Right lobe of liver (tissue), 4 donors: ENCODE measurements around the gene MAST4.

Experiments used
- CTCF ChIP-seq, 4 donors: fragments of 200-600 bp in 3 of 4; fragments of 450-650 bp in 1 of 4; IDR thresholded peaks; one replicate each; pipeline versions ENCODE4 v1.5.1 to v1.8.0; 2016 to 2022; ENCODE audit warnings: antibody characterized with exemption in 4 of 4, mild to moderate bottlenecking in 2 of 4
- POLR2A ChIP-seq: fragments of 450-650 bp; IDR thresholded peaks from one replicate; pipeline ENCODE4 v1.6.1; 2017; ENCODE audit warnings: antibody characterized with exemption, mild to moderate bottlenecking
- donor health status: DM: no; HTN: no; CAD: no.
- donor health status: DM: no; HTN: no; CAD: no.
- donor health status: DM: no; HTN: yes; CAD: no.

DNA sequence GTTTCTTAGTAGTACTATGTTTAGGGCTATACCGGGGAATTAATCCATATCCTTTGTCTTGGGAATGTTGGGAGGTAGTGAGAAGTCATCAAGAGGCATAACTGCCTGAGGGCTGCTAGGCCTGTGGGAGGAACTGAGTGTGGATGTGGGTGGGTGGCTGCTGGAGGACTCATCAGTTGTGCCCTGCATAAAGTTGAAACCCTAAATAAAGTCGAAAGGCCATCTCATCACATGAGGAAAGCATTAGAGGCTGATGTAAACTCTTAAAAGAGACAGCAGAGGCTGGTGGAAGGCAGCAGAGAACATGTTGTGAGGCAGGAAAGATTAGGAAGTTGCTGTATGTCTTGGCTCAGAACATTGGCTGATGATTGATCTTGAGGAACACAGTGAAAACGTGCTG is 143.8 kb downstream of the MAST4 start:
- TF ChIP-seq POLR2A (no peak), CTCF (IDR thresholded peaks at IDR 0.05) (no peak)
